Testis (tissue), 2 donors: ENCODE measurements around the gene KLHL28.

Experiments
- POLR2A ChIP-seq: fragments of 450-650 bp; IDR thresholded peaks from one replicate; pipeline ENCODE4 v1.6.1; 2017; ENCODE audit warnings: antibody characterized with exemption, mild to moderate bottlenecking, moderate library complexity
- TF ChIP-seq, protein P1 (sequence below), 3 experiments: fragments of 450-650 bp in 2 of 3; fragments of 200-600 bp in 1 of 3; sonication (generic) in 1 of 3; IDR thresholded peaks; one replicate each; pipeline ENCODE4 v1.5.1; 2016 to 2019; ENCODE audit warnings: antibody characterized with exemption in 3 of 3, mild to moderate bottlenecking in 2 of 3, moderate library complexity in 1 of 3

DNA sequence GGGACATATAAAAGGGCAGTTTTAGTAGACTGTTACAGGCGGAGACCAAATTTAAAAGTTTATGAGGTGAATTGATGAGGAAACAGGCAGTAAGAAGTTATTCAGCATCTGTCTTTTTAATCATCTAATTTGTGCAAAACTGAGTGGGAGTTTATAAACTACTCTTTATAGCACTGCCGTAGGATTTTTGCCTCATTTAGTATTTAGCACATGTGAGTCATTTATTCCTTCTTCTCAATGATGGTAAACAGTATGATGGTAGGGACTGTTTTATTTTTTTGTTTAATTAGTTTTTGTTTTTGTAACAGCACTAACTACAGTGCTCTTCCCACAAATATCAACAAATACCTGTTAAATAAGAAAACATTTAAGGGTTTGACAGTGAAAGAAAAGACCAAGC lies 20.8 kb upstream of the KLHL28 start:
- TF ChIP-seq, protein P1, sequence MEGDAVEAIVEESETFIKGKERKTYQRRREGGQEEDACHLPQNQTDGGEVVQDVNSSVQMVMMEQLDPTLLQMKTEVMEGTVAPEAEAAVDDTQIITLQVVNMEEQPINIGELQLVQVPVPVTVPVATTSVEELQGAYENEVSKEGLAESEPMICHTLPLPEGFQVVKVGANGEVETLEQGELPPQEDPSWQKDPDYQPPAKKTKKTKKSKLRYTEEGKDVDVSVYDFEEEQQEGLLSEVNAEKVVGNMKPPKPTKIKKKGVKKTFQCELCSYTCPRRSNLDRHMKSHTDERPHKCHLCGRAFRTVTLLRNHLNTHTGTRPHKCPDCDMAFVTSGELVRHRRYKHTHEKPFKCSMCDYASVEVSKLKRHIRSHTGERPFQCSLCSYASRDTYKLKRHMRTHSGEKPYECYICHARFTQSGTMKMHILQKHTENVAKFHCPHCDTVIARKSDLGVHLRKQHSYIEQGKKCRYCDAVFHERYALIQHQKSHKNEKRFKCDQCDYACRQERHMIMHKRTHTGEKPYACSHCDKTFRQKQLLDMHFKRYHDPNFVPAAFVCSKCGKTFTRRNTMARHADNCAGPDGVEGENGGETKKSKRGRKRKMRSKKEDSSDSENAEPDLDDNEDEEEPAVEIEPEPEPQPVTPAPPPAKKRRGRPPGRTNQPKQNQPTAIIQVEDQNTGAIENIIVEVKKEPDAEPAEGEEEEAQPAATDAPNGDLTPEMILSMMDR (IDR thresholded peaks at IDR 0.05), result no peak
- no peak for TF ChIP-seq POLR2A
